SHP77 (cell line): Measurements from ENCODE around the gene LYZ.

Experiments
- DNase-seq, 2 experiments: peaks; one replicate each; lab custom pipeline; 2025; lab: John Stamatoyannopoulos, UW

LYZ gene

DNA sequence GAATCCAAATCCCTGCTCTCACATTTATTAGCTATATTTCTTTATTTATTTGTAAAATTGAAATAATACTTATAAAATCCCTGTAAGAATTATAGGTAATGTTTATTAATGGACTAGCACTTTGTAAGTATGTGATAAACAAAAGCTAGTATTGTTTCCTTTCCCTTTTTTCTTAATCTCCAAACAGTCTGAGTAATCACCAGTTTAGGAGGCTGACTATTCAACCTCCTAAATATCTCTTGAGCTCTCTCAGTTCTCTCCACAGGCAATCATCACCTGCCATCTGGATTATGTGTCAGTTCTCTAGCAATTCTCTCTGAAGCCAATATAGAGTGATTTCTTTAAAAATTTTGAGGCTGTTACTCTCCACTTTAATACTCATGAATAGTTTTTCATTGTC lies 9.2 kb upstream of the LYZ start:
- no peak for DNase-seq

DNA sequence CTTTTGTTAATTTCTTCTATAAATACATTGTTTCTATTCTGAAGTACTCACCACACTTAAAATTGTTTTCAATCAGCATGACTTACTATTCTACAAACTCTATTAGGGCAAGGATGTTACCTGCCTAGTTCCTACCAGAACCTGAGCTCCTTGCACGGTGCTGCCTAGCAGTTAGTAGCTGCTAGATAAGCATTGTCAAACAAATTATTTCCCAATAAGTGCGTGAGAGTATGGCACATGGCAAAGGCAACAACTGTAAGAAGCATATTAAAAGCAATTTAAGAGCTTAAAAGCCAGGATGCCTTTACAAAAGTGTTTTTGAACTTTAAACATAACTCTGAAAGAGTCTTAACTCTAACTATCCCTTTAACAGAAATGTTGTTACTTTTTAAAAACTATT lies 8.2 kb upstream of the LYZ start:
- DNase-seq = no peak

DNA sequence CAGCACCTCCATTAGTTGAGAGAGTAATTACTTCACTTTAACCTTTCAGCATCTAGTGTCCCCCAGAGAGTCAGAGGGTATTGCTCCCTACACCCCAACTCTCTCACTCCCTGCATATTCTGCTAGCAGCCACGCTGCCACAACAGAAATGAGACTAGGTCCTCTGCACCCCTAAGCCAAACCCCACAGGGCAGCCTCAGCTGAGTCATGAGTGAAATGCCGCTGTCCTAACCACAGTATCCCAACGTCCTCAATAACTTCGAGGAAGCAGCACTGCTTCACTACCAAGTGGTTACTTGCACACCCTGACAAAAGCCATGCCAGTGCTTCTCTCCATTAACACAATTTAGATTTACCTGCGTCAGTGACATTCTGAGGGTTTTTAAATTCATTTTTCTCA lies 6.9 kb upstream of the LYZ start:
- no peak for DNase-seq

DNA sequence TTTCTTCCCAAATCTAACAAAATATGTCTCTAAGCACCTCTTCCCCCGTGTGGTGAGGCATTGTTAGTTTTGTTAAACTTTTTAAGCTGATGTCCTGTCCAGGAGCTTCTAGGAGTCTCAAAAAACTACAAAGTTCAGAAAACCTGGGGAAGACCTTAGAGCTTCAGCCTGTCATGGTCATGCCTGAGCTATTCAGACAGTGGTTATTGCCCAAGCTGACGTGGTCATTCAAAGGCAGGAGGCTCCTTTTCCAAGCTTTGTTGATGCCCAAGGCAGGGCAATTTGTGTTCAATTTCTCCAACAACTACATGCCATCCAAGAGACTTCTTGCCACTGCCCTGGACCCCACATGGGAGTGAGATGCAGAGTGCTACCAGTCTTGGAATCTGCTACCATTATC lies 5.8 kb upstream of the LYZ start:
- no peak for DNase-seq

DNA sequence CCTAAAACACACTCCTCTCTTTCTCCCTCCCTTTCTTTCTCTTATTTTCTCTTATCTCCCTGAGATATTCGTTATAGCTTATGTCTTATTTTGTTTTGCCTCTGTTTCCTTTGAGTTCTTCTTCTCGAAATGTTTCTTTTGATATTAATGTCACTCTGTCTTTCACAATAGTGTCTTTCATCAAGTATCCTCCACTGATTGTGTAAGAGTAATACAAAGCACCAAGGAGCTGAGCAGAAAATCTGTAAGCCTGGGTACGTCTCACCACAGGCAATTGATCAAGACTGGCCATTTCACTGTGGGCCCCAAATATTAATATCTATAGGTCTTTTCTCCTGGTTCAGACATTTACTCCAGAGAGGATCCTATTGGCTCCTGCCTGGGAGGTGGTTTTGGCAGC lies 4.8 kb upstream of the LYZ start:
- DNase-seq = no peak

DNA sequence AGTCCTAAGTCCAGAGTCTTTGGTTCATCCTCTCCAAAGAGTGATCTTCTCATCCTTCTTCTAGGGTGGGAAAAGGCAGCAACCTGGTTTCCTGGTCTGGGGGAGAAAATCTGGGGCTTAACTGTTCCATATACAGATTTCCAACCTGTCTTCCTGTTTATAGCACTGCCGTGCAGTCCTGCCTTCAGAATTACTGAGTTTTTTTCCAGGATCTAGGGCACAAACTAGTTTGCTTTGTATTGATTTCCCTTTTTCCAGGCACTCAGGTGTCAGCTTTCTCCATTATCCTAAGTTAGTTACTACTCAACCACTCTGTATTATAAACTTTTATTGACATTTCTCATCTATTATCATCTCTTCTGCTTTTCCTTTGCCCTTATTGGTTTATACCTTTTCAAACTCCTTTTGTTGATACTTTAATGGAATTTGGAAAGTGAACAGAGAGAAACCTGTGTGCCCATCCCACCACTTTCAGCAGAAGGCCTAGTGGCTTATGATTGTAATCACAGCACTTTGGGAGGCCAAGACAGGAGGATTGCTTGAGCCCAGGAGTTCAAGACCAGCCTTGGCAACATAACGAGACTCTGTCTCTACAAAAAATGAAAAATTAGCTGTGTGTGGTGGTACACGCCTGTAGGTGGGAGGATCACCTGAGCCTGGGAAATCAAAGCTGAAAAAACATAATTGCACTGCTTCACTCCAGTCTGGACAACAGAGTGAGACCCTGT lies 4.1 kb upstream of the LYZ start:
- DNase-seq = no peak

DNA sequence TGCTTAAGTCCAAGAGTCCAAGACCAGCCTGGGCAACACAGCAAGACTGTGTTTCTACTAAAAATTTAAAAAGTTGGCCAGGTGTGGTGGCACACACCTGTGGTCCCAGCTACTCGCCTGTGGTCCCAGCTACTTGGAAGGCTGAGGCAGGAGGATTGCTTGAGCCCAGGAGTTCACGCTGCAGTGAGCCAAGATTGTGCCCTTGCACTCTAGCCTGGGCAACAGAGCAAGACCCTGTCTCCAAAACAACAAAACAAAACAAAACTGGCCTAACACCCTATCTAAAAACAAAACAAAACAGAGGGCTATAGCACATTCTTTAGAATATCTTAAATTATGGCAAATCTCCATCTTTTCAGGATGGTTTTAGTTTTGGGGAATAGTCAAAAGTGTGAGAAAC lies 3.1 kb upstream of the LYZ start:
- no peak for DNase-seq

DNA sequence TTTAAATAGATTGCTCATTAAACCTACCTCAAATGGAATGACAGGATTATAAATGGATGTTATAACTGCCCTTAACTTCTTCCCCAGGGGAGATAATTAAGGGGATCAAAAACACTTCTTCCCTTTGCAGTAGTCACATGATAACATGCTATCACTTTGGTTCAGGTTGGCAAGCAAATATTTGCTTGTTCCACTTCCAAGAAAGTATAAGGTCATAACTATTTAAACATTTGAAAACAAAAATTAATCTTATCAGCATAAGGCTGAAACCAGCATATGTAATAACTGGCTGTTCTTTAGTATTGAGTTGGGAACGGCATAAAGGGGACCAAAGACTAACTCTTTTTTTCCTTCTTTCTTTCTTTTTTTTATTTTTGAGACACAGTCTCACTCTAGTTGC lies 2.4 kb upstream of the LYZ start:
- no peak for DNase-seq

DNA sequence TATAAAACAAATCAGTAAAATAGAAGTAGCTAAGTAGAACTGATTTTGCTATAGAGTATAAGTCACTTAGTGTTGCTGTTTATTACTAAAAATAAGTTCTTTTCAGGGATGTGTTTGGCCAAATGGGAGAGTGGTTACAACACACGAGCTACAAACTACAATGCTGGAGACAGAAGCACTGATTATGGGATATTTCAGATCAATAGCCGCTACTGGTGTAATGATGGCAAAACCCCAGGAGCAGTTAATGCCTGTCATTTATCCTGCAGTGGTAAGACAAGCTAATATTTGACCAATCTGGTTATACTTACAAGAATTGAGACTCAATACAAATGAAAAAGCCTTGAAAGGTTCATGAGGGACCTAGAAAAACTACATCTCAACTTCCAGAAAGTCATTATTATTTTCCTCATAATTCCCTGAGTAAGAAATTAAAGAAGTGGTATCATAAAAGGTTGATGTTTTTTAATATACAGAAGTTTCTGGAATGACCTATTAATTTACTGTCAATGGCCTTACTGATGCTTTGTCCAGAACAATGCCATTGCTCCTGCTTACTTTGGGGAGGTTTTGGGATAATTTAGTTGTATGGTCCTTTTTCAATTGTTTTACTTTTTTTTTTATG lies 1.9 kb downstream of the LYZ start:
- DNase-seq = no peak

DNA sequence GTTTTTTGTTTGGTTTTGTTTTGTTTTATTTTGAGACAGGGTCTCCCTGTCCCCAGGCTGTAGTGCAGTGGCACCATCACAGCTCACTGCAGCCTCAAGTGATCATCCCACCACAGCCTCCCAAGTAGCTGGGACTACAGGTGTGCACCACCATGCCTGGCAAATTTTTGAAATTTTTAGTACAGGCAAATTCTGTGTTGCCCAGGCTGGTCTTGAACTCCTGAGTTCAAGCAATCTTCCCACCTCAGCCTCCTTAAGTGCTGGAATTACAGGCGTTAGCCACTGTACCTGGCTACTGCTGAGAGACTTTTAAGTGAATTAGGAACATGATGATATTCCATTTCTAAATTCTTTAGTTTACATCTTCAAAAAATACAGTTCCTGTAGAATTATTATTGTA lies 2.6 kb downstream of the LYZ start:
- DNase-seq = no peak

DNA sequence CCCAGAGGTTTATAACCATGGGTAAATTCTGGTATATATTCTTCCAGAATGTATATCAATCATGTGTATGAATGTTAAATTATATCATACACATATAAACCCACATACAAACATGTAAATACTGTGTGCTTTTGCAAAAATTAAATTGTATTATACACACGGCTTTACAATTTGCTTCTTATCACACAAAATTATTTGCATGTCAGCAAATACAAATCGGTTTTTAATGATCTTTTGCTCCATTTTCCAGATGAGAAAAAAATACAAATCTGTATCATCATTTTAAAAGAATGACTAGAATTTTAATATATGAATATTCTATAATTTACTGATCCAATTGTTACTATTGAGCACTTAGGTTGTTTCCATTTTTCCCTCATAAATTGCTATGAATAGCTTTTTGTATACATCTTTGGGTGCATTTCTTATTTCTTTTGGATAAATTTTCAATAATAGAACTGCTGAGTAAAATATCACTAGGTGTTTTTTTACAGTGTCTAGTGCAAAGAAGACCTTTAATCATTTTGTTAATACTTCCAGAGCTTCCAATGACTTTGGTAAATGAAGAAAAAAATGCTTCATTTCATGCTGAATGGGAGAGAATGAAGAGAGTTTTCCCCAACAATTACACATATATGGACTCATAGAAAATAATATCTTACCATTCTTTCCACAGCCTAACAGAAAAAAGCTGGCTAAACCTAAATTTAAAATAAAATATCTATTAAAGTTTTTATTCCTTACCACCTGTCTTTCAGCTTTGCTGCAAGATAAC lies 3.5 kb downstream of the LYZ start:
- DNase-seq = no peak

DNA sequence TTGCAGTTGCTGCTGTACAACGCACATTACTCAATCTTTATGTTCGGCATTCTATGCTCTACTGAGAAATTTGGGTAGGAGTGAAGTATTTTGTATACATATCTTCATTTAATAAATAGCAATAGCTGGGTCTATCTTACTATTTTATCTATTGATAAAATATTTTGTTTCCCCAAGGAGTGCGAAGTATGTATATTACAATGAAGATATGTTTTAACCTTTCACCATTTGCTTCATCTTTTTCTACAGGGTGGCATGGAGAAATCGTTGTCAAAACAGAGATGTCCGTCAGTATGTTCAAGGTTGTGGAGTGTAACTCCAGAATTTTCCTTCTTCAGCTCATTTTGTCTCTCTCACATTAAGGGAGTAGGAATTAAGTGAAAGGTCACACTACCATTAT lies 4.7 kb downstream of the LYZ start:
- DNase-seq = no peak

DNA sequence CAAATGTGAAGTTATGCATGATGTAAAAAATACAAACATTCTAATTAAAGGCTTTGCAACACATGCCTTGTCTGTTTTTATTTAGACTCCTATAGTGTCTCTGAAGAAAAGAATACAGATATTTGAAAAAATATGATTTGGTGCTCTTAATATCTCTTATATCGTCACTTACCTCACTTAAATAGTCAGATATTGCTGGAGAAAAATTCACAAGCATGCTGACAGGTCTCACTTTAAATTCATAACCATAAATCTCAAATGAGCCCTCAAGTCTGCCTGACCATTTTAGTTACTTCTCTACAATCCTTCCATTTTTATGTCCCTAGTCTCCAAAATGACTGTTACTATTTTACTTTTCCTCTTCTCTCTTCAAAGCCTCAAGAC lies 6.0 kb downstream of the LYZ start:
- no peak for DNase-seq

DNA sequence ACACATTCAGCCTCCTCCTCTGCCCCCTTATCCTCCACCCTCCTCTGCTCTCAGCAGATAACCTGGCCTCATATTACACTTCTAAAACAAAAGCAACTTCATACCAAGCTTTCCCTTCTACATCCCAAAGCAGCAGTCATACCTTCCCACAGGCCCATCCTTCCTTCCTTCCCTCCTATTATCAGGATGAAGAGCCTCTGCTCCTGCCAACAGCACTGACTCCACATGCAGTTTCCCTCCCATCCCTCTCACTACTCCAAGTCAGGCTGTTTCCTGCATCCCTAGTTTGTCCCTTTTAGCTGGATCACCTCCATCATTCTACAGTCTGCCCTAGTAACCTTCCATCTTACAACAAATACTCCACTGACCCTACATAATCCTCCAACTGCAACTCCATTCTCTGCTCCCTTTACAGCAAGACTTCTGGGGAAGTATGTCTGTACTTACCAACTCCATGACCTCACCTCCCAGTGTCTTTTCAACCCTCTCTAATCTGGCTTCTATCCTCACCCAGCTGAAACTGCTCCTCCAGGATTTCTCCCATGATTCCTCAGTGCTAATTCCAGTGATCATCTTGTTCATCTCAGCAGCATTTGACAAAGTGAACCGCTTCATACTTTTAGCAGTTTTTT lies 6.5 kb downstream of the LYZ start:
- DNase-seq = no peak

DNA sequence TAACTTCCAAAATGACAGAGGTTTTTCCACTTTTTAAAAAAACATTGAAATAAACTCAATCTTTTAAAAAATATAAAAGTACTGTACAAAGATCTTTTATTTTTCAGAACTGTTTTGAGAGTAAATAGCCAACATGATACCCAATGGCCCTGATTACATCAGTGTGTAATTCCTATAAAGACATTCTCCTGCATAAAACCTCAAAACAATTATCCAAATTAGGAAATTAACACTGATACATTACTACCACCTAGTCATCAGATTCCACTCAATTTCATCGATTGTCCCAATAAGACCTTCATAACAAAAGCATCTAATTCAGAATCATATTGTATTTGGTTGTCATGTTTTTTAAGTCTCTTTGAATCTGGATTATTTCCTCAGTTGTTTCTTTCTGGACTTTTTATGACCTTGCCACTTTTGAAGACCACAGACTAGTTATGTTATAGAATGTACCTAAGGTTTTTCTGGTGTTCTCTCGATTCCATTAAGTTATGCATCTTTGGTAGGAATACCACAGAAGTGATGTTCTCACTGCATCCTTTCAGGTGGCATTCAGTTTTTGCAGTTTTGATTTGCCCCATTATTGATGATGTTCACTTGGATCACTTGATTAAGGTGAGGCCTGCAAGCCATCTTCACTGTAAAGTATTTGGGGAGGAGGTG lies 7.3 kb downstream of the LYZ start:
- no peak for DNase-seq

DNA sequence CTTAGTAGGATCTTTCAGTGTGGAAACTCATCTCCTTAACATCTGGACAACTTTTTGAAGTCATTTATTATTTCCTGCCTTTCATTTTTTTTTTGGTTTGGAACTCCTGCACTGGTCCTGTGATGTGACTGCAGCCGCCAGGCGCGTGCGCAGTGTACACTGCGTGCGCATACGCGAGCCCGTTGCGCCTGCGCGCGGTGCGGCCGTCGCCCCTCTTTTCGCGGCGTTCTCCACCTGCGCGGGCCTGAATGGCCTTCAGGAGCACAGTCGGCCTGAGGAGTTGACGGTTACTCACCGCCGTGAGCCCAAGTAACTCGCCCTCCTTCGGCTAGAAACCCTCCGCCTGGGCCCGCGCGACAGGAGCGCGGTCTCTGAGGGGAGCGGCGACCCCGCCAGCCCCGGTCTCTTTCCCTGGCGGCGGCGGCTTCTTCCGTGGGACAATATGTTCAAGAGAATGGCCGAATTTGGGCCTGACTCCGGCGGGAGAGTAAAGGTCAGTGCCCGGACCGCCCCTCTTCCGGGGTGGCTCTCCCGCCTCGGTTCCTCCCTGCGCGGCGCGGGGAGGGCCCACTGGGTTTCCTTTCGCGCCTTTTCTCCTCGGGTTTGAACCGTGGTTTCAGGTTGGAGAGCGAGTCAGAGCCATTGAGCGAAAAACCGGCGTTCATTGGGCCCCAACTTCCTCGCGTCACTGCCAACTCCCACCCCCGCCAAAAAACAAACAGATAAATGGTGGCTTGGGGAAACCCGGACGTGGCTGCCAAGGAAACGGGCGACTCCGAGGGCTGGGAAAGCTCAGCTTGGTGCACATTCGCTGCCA lies 11.6 kb downstream of the LYZ start, which contains the start of gene YEATS4:
Gene YEATS4, plus strand, starts transcription at position 213 of the 817 bp plus-strand sequence. Its CDS starts 230 bp downstream, at position 443.
- peak; percentile 91 to 96 for DNase-seq

DNA sequence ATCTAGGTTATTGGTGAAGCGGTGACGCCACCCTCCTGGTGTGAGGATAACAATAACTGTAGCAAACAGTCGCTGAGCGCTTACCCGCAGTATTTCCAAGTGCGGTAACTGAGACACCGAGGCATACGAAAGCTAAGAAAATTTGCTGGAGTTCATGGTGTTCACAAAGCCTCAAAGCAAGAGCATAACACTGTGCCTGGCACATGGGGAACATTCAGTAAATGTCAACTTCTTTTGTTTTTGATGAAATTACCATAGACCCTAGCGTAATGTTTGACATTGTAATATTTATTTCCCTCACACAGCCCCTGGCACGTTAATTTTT lies 12.1 kb downstream of the LYZ start:
- DNase-seq = no peak

DNA sequence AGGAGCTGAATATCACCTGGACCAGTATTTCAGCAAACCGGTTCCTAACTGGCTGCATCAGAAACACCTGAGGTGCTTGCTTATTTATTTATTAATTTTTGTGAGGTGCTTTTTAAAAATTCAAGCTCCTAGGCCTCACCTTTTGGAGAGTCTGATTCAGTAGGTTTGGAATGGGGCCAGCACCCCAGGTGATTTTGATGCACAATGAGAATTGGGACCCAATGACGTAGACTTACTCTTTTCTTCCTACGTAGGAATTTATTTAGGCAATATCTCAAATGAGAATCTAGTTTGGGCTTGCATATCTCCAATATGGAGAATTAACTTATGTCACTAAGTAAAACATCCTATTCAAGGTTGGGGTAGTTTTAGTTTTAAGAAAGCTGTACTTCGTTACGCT lies 18.6 kb downstream of the LYZ start:
- DNase-seq = no peak

DNA sequence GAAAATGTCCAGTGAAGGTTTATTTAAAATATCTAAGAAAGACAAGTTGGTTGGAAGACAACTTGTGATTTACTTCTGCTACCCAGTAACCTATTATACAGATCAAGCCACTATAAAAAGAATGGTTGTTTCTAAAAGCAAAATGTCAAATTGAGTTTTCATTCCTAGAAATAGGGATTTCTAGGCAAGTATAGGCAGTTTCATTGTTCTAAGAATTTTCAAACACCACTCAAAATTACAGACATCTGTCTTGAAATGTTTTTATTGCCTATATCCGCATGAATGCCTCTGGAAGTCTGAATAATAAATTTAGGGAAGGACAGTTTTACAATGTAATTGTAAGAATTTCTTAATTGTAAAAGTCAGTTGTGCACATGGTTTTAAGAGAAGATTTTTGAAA lies 20.0 kb downstream of the LYZ start:
- no peak for DNase-seq

DNA sequence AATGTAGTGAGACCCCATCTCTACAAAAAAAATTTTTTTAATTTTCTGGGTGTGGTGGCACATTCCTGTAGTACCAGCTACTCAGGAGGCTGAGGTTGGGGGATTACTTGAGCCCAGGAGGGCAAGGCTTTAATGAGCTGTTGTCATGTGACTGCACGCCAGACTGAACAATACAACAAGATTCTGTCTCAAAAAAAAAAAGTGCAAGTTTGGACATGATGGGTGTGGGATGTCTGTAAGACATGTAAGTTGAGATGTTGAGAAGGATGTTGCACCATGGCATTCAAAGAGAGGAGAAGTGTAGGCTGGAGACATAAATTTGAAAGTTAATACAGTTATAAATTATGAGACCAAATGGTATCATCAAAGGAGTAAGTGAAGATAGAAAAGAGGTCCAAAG lies 34.9 kb downstream of the LYZ start:
- DNase-seq = no peak

DNA sequence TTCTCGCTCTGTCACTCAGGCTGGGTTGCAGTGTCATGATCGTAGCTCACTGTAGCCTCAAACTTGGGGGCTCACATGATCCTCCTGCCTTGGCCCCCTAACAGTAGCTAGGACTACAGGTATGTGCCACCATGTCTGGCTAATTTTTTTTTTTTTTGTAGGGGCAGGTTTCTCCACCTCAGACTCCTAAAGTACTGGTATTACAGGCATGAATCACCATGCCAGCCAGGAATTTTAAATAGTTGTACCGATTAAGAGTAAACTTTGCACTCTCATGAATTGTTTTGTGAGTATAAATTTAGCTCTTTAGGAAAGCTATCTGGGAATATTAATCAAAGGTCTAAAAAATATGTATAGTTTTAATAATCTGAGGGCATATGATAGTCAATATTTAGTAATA lies 36.9 kb downstream of the LYZ start:
- no peak for DNase-seq

DNA sequence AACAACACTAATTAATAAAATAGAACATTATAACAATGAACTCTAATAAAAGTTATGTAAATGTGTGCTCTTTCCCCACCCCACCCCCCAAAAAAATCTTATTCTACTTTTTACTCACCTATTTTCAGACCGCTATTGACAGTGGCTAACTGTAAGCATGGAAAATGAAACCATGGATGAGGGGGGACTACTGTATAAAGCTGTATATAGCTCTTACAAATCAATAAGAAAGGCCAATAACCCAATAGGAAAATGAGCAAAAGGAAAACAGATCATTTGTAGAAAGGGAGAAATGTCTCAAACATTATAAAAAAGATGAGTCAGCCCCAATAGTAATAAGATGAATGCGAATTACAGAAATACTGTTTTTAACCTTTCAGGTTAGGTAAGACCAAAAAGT lies 38.7 kb downstream of the LYZ start:
- DNase-seq = no peak
